Calu3 (cell line): ENCODE results near the gene HPD. TPM values are rescaled to one million over a fixed set of nuclear protein-coding genes. Genes with fewer than 3 reads are reported as not detected.
"Not testable (repeated sequence)": the region's sequence is repeated elsewhere in the genome, so short reads cannot be mapped to it uniquely, and the experiment has no call there.

ENCODE experiments used
- BruUV-seq: library from RNA; stranded (reverse); fragments of 400-500 nt; replicated peaks from 2 replicates; lab custom pipeline; 2021; lab: Mats Ljungman, UMichigan
- CTCF ChIA-PET: fragments of 300-600 bp; sonication (Branson Sonifier 250); formaldehyde crosslinking; loops from one replicate; lab custom pipeline; 2022; ENCODE audit warnings: antibody characterized with exemption; lab: Charles Lee
- DNase-seq: peaks from one replicate; pipeline ENCODE4 v3.0.0; 2022
- H3K27ac Mint-ChIP-seq: one replicate; pipeline ENCODE4 v1.8.0; 2022; ENCODE audit warnings: mixed read lengths; ENCODE audit not compliant: unreplicated experiment
- H3K27me3 Mint-ChIP-seq: one replicate; pipeline ENCODE4 v1.8.0; 2022; ENCODE audit warnings: mixed read lengths; ENCODE audit not compliant: unreplicated experiment
- H3K36me3 Mint-ChIP-seq: one replicate; pipeline ENCODE4 v1.8.0; 2022; ENCODE audit warnings: mild to moderate bottlenecking, moderate library complexity, mixed read lengths; ENCODE audit not compliant: insufficient read depth, unreplicated experiment
- H3K4me1 Mint-ChIP-seq: one replicate; pipeline ENCODE4 v1.8.0; 2022; ENCODE audit warnings: mild to moderate bottlenecking, low read depth, mixed read lengths; ENCODE audit not compliant: unreplicated experiment
- H3K4me3 Mint-ChIP-seq: one replicate; pipeline ENCODE4 v1.8.0; 2022; ENCODE audit warnings: mild to moderate bottlenecking, low read depth, moderate library complexity, mixed read lengths; ENCODE audit not compliant: unreplicated experiment
- H3K9me3 Mint-ChIP-seq: one replicate; pipeline ENCODE4 v1.8.0; 2022; ENCODE audit warnings: low read depth, mixed read lengths; ENCODE audit not compliant: unreplicated experiment
- intact Hi-C: fragments of 100-400 bp; cut with micrococcal nuclease; formaldehyde crosslinking; loops from one replicate; pipeline ENCODE4 v1.10.0; 2022; ENCODE audit not compliant: unreplicated experiment
- total RNA-seq: library from RNA; stranded (reverse); gene quantifications from 2 replicates; pipeline ENCODE4 v1.2.3, GENCODE V29; 2022
- TF ChIP-seq, protein P1 (sequence below): fragments of 200-600 bp; IDR thresholded peaks from one replicate; pipeline ENCODE4 v1.8.0; 2022; ENCODE audit warnings: antibody characterized with exemption; ENCODE audit not compliant: unreplicated experiment

The HPD gene
- total RNA-seq, 1 experiment from 2014 or later = not detected

DNA sequence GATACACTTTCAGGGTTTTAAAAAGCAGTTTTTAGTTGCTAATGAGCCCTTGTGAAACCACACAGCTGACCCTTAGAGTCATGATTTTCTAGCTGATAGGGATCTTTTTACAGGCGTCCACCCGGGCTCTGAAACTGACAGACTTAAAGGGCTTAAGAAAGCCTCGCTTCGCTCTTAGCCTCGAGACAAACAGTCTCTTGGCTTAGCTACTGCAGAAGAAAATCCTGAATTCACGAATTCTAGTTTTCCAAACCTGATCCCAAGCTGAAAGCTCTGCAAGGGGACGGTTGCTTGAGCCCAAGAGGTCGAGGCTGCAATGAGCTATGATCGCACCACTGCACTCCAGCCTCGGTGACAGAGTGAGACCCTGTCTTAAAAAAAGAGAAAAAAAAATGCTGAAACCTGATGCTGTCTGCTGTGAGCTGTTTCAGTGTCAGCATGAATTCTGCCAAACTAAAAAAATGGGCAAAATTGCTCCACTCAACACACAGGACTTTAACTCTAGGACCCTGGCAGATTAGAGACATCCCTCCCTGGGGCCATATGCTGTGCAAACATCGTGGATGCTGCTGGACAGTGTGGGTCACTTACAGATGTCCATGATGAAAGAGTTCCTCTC lies 3.1 kb upstream of the HPD start:
- CTCF ChIA-PET = interaction anchor here (0.6 to 1.1 kb wide), 3 partner anchors 22 to 1202 kb away, joined by 3 to 6 read pairs (median 3); no protein-coding TSS in a partner anchor
- Mint-ChIP-seq H3K4me1 (no peaks in the 10 kb centered on the region), H3K27ac (no peak overlapping the region), H3K27me3 (peaks cover 3% of the 10 kb centered on the region), H3K9me3 (no peaks in the 10 kb centered on the region), H3K36me3 (no peaks in the 10 kb centered on the region), H3K4me3 (no peak overlapping the region)
- TF ChIP-seq, protein P1, sequence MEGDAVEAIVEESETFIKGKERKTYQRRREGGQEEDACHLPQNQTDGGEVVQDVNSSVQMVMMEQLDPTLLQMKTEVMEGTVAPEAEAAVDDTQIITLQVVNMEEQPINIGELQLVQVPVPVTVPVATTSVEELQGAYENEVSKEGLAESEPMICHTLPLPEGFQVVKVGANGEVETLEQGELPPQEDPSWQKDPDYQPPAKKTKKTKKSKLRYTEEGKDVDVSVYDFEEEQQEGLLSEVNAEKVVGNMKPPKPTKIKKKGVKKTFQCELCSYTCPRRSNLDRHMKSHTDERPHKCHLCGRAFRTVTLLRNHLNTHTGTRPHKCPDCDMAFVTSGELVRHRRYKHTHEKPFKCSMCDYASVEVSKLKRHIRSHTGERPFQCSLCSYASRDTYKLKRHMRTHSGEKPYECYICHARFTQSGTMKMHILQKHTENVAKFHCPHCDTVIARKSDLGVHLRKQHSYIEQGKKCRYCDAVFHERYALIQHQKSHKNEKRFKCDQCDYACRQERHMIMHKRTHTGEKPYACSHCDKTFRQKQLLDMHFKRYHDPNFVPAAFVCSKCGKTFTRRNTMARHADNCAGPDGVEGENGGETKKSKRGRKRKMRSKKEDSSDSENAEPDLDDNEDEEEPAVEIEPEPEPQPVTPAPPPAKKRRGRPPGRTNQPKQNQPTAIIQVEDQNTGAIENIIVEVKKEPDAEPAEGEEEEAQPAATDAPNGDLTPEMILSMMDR = no peak
- intact Hi-C loops = no loop called here
- no peak for DNase-seq
- no TSS peak for BruUV-seq

DNA sequence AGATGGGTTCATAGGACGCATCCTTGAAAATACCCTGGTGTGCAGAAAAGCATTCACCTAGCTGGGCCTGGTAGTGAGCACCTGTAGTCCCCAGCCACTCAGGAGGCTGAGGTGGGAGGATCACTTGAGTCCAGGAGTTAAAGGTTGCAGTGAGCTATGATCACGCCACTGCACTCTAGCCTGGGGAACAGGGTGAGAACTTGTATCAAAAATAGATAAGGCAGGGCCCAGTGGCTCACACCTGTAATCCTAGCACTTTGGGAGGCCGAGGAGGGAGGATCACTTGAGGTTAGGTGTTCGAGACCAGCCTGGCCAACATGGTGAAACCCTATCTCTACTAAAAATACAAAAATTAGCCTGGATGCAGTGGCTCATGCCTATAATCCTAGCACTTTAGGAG lies 2.0 kb upstream of the HPD start:
- H3K4me3 Mint-ChIP-seq, H3K36me3 Mint-ChIP-seq, CTCF ChIA-PET, BruUV-seq, H3K27ac Mint-ChIP-seq, H3K4me1 Mint-ChIP-seq, H3K9me3 Mint-ChIP-seq, intact Hi-C loops, DNase-seq: not testable (repeated sequence)
- peaks cover 13% of the 10 kb centered on the region for H3K27me3 Mint-ChIP-seq

DNA sequence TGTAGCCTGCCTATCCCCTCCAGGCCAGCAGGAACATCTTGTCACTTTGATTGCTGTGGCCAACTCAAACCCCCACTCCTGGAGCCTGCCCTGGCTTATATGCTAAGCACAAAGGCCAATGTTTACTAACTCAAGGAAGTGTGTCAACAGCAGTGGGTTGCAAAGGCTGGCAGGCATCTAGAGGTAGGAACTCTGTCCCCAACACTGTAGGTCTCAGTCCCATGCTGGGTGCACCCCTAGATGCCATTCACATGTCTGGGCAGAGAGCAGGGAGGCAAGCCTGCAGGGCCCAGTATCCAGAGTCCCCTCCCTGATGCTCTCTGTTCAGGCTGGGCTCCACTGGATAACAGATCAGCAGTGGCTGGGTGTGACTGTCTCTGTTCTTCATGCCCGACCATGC lies 1.6 kb upstream of the HPD start:
- BruUV-seq = no TSS peak
- H3K9me3 Mint-ChIP-seq = no peaks in the 10 kb centered on the region
- TF ChIP-seq, protein P1 = no peak
- no peak for DNase-seq
- H3K27me3 Mint-ChIP-seq = peaks cover 18% of the 10 kb centered on the region
- CTCF ChIA-PET = no interaction called here
- intact Hi-C loops = no loop called here
- no peak overlapping the region for H3K4me3 Mint-ChIP-seq
- H3K27ac Mint-ChIP-seq = no peak overlapping the region
- no peaks in the 10 kb centered on the region for H3K4me1 Mint-ChIP-seq
- H3K36me3 Mint-ChIP-seq = no peaks in the 10 kb centered on the region

DNA sequence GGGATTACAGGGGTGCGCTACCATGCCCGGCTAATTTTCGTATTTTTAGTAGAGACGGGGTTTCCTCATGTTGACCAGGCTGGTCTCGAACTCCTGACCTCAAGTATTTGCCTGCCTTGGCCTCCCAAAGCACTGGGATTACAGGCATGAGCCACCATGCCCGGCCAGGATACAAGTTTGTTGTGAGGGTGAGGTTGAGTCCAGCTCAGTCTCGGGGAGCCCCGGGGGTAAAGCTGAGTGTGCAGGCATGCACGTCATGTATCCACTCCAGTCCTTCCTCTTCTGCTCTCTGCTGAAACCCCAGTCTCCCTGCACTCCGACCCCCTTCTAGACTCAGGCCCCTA lies 369 bp downstream of the HPD start:
- Mint-ChIP-seq H3K36me3 (no peaks in the 10 kb centered on the region), H3K4me3 (no peak overlapping the region), H3K9me3 (no peaks in the 10 kb centered on the region), H3K4me1 (no peaks in the 10 kb centered on the region), H3K27ac (no peak overlapping the region), H3K27me3 (peaks cover 22% of the 10 kb centered on the region)
- BruUV-seq = no TSS peak
- no peak for DNase-seq
- CTCF ChIA-PET = interaction anchor here (0.7 kb wide), 1 partner anchor 382 kb away, joined by 5 read pairs; no protein-coding TSS in a partner anchor
- TF ChIP-seq, protein P1 = no peak
- intact Hi-C loops = no loop called here
